ENCODE results near the gene CD2. TPM values are rescaled to one million over a fixed set of nuclear protein-coding genes. Genes with fewer than 3 reads are reported as not detected.
A peak's percentile ranks its signal among the peaks of the same experiment; 100 is the strongest.

CD2 gene
- total RNA-seq, 1 donor from 2014 or later, result 1.5 TPM

GRCh38 chr1:116762281-116762680 is 8.1 kb downstream of the CD2 start:
- H3K4me3 ChIP-seq, result no peak overlapping the region
- no peaks in the 10 kb centered on the region for H3K36me3 ChIP-seq
- H3K27me3 Mint-ChIP-seq (ENCODE audit: insufficient read depth, low read depth), result no peaks in the 10 kb centered on the region
- no peak overlapping the region for H3K27ac ChIP-seq
- H2AFZ ChIP-seq (replicated peaks), result no peak overlapping the region
- H3K4me1 Mint-ChIP-seq, result peaks cover 20% of the 10 kb centered on the region
- peak overlapping the region; percentile 64 for H3K27ac Mint-ChIP-seq
- H3K4me1 ChIP-seq, result no peaks in the 10 kb centered on the region
- H3K79me2 ChIP-seq (ENCODE audit: low read depth), result no peaks in the 10 kb centered on the region
- no peak overlapping the region for H3K4me2 ChIP-seq
- H3K9ac ChIP-seq, result no peak overlapping the region
- H3K36me3 Mint-ChIP-seq, result no peaks in the 10 kb centered on the region
- peak overlapping the region; percentile 19 for H3K4me3 Mint-ChIP-seq
- no peaks in the 10 kb centered on the region for H3K27me3 ChIP-seq
- DNase-seq (ENCODE audit: low spot score), result no peak
- no peaks in the 10 kb centered on the region for H3K9me3 ChIP-seq (ENCODE audit: low read depth)
- no peaks in the 10 kb centered on the region for H3F3A ChIP-seq (ENCODE audit: low read depth)
- H4K20me1 ChIP-seq (ENCODE audit: low read depth), result no peaks in the 10 kb centered on the region
- H3K9me3 Mint-ChIP-seq, result peaks cover 4% of the 10 kb centered on the region
- TF ChIP-seq EZH2phosphoT487 (IDR thresholded peaks at IDR 0.05), result no peak
- TF ChIP-seq EZH2 (IDR thresholded peaks at IDR 0.05), result no peak
- TF ChIP-seq CTCF (IDR thresholded peaks at IDR 0.05), result no peak

- TF ChIP-seq EZH2phosphoT487 (IDR thresholded peaks at IDR 0.05), result no peak
- no peak for TF ChIP-seq CTCF (IDR thresholded peaks at IDR 0.05)
- TF ChIP-seq EZH2 (IDR thresholded peaks at IDR 0.05), result no peak
Observed at GRCh38 chr1:116762781-116763115, 8.5 kb downstream of the CD2 start.

DNA sequence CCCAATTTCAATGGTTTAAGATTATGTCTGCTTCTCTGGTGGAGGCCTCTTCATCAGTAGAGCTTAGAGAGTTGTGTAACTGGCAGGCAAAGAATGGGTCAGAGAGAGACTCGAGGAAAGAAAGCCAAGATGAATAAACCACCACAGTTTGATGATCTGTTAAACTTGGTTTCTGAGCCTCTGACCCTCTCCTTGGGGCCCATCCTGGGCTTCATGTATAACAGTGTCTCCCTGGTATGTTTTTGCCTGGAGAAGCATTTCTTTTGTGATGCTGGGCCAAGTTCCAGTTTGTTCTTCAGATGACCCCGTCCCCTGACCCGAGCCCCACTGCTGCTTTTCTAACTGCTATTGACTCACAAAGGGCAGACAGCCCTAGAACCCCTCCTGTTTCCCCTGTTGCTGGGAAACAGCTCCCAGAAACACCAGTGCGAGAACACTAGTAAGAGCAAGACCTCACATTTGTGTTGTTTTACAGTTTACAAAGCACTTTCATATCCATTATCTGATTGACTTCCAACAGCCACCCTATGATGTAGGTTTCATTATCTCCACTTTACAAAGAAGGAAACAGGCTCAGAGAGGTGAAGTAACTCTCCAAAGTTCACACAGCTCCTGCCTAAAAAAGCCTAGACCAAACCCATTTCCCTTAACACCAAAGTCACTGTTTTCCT is 9.0 kb downstream of the CD2 start:
- Histone ChIP-seq H3K4me1 (no peaks in the 10 kb centered on the region), H2AFZ (replicated peaks) (no peak overlapping the region), H3K27me3 (no peaks in the 10 kb centered on the region), H3K36me3 (no peaks in the 10 kb centered on the region), H3K4me3 (no peak overlapping the region), H3K9me3 (ENCODE audit: low read depth) (no peaks in the 10 kb centered on the region), H3K9ac (no peak overlapping the region), H3K79me2 (ENCODE audit: low read depth) (no peaks in the 10 kb centered on the region), H3K4me2 (no peak overlapping the region), H4K20me1 (ENCODE audit: low read depth) (no peaks in the 10 kb centered on the region), H3F3A (ENCODE audit: low read depth) (no peaks in the 10 kb centered on the region), H3K27ac (no peak overlapping the region)
- no peak overlapping the region for H3K4me3 Mint-ChIP-seq
- H3K4me1 Mint-ChIP-seq, result peaks cover 20% of the 10 kb centered on the region
- no peak for DNase-seq (ENCODE audit: low spot score)
- peak overlapping the region; percentile 96 for H3K27ac Mint-ChIP-seq
- H3K27me3 Mint-ChIP-seq (ENCODE audit: insufficient read depth, low read depth), result peaks cover 2% of the 10 kb centered on the region
- H3K9me3 Mint-ChIP-seq, result peaks cover 4% of the 10 kb centered on the region
- TF ChIP-seq EZH2 (IDR thresholded peaks at IDR 0.05), result no peak
- TF ChIP-seq EZH2phosphoT487 (IDR thresholded peaks at IDR 0.05), result no peak
- TF ChIP-seq CTCF (IDR thresholded peaks at IDR 0.05), result no peak
- no peaks in the 10 kb centered on the region for H3K36me3 Mint-ChIP-seq

More at GRCh38 chr1:116762781-116763115, 8.5 kb downstream of the CD2 start:
- DNase-seq (ENCODE audit: low spot score), result no peak
- no peaks in the 10 kb centered on the region for H3K36me3 Mint-ChIP-seq
- no peaks in the 10 kb centered on the region for H3K9me3 ChIP-seq (ENCODE audit: low read depth)
- H3K9me3 Mint-ChIP-seq, result peaks cover 4% of the 10 kb centered on the region
- H3K4me1 ChIP-seq, result no peaks in the 10 kb centered on the region
- peak overlapping the region; percentile 96 for H3K27ac Mint-ChIP-seq
- H3K4me1 Mint-ChIP-seq, result peaks cover 20% of the 10 kb centered on the region
- no peak overlapping the region for H2AFZ ChIP-seq (replicated peaks)
- no peak overlapping the region for H3K4me3 Mint-ChIP-seq
- no peaks in the 10 kb centered on the region for H3K36me3 ChIP-seq
- H4K20me1 ChIP-seq (ENCODE audit: low read depth), result no peaks in the 10 kb centered on the region
- peaks cover 2% of the 10 kb centered on the region for H3K27me3 Mint-ChIP-seq (ENCODE audit: insufficient read depth, low read depth)
- H3K27me3 ChIP-seq, result no peaks in the 10 kb centered on the region
- H3F3A ChIP-seq (ENCODE audit: low read depth), result no peaks in the 10 kb centered on the region
- H3K4me3 ChIP-seq, result no peak overlapping the region
- no peak overlapping the region for H3K9ac ChIP-seq
- no peaks in the 10 kb centered on the region for H3K79me2 ChIP-seq (ENCODE audit: low read depth)
- H3K27ac ChIP-seq, result no peak overlapping the region
- H3K4me2 ChIP-seq, result no peak overlapping the region
